ENCODE data around the gene DPYSL4.
A peak's percentile ranks its signal among the peaks of the same experiment; 100 is the strongest.
"Not testable (repeated sequence)": the region's sequence is repeated elsewhere in the genome, so short reads cannot be mapped to it uniquely, and the experiment has no call there.

DPYSL4 gene

DNA sequence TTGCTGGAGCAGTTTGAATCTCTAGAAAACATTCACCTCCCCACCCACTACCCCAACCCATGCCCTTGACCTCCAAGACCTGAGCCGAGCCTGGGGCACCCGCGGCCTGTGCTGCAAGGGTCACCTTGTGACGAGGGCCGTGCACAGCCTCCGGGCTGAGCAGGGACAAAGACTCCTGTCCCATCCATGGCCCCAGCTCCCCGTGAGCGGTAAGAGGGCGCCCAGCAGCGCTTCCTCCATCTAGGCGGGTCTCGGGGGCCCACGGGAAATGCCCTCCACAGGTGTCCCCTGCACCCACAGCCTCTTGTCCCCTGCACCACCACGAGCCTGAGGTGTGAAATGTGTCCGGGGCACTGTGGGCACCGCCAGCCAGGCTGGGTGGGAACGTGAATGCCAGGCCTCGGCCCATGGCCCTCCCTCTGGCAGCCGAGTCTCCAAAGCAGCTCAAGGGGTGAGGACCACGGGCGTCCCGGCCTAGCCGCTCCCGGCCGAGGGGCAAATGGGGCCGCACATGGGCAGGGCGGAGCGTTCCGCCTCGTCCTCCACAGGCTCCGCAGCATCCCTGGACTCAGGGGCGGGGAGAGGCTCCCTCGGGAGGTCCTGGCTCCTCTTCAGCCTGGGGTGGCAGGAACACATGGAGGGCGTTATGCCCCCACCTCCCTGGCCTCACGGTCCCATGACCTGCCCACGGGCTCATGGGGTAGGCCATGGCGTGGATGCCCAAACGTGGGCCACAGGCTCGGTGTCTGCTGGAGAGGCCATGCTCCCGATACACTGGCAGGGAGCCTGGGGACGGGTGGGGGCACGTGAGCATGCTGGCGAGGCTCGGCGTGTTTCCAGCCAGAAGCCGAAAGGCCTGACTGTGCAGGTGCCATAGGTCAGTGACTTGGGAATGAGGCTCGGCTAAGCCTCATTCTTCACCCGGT lies 21.1 kb downstream of the DPYSL4 start:
- DNase-seq (ENCODE audit: low read depth) = no peak

DNA sequence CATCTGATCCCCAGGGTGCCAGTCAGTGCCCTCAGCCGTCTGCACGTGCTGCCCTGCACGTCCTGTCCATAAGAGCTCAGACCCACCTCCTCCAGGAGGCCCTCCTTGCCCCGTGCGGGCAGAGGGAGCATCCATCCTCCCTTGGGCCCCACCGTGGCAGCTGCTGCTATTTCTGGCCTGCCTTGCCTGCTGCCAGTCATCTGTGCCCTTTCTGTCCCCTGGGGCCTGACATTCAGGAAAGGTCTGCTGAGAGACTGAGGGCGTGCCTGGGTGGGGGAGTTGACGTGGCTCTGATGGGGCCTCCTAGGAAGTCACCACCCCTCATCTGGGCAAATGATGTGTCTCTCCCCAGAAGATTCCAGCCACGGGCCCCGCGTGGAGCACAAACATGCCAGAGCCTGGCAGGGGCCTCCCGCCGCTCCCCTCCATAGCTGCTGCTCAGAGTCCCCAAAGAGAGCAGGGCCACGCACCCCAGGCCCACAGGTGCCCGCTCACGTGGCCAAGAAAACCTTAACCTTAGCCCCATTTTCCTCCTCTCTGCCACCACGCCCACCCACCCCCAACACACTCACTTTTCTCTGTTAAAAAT lies 21.8 kb downstream of the DPYSL4 start:
- DNase-seq (ENCODE audit: low read depth) = no peak

DNA sequence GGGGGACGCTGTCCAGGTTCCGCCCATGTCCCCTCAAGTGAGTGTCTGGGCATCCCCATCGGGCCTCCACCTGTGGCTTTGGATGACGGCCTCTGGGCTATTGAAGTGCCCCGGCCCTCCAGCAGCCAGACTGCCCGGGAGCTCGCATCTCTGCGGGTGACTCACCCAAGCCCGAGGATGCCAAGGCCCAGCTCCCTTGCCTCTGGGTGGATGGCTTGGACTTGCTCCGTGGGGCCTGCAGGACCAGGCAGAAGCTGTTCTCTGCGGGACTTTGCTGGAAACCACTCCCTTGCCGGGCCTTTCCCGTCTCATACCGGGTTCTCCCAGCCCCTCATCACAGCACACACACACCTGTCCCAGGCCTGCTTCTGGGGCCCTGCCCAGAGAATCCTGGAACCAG lies 22.4 kb downstream of the DPYSL4 start:
- no peak for DNase-seq (ENCODE audit: low read depth)

DNA sequence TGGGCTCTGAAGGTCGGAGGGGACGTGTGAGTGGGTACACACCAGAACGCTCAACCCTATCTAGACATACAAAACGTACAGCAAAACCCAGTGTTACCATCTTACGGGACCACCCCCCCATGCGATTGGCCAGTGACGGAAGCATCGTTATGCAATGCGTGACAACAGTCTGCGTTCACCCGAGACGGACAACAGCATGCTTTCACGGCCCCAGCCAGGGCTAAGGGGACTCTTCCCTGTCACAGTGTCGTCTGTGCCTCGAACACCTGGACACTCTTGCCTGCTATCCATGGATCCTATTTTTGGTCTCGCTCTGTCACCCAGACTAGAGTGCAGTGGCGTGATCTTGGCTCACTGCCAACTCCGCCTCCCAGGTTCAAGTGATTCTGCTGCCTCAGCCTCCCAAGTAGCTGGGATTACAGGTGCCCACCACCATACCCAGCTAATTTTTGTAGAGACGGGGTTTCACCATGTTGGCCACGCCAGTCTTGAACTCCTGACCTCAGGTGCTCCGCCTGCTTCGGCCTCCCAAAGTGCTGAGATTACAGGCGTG lies 23.3 kb downstream of the DPYSL4 start:
- DNase-seq (ENCODE audit: low read depth) = no peak

DNA sequence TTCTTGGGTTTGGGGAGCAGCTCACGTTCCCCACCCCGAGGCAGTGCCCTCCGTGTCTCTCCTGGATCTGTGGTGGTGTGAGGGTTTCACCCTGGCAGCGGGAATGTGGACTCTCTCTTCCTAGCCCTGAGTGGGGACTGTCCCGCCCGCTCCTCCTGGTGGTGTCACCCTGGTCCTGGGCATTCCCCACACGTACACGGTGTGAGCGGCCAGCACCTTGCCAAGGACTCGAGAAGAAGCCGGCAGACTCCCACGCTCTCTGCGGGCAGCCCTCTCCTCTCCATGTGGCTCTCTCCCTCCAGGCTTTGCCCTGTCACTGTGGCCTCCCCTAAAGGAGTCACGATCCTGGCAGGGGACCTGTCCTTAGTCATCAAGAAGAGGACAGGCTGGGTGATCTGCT lies 24.0 kb downstream of the DPYSL4 start:
- DNase-seq (ENCODE audit: low read depth) = no peak

DNA sequence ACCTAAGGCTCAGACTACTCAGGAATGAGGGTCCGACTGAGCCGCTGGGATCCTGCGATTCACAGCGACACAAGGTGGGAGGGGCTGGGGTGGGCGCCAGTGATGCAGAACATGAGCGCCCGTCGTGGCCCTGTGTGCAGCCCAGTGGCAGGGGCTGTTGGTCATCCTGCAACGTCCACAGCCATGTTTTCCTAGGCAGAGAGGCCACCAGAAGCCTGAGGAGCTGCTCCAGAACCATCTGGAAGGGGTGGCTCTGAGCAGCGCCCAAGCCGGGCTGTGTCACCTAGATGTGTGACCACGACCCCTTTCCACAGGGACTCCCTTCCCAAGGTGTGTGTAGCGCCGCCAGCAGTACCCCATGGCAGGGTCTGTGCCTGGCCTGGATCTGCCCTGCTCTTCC lies 24.5 kb downstream of the DPYSL4 start:
- DNase-seq (ENCODE audit: low read depth) = no peak

DNA sequence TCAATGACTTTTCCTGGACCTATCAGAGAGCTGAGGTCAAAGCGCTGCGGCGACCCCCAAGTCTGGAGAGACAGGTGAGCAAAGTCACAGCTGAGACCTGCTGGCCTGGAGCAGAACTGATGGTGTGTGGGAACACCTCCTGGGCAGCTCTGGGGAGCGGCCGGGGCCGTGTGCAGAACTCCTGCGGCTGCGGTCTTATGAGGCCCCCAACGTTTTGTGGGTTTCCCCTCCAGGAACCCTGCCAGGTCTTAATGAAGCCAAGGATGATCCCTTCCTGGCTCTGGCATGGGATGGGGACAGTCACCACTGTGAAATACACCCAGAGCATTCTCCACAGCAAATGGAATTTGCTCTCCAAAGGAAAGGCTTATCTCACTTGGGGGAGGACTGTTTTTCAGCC lies 26.1 kb downstream of the DPYSL4 start:
- DNase-seq (ENCODE audit: low read depth) = no peak

DNA sequence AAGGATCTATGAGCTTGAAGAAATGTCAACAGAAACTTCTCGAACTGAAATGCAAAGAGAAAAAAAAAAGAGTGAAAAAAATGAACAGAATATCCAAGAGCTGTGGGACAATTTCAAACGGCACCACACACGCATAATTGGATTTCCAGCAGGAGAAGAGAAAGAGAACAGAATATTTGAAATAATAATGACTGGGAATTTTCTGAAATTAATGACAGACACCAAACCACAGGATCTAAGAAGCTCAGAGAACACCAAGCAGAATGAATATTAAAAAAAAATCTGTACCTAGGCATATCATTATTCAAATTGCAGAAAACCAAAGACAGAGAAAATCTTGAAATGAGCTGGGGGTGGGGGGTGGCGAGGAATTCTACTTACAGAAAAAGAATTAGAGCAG lies 27.2 kb downstream of the DPYSL4 start:
- DNase-seq (ENCODE audit: low read depth) = no peak

DNA sequence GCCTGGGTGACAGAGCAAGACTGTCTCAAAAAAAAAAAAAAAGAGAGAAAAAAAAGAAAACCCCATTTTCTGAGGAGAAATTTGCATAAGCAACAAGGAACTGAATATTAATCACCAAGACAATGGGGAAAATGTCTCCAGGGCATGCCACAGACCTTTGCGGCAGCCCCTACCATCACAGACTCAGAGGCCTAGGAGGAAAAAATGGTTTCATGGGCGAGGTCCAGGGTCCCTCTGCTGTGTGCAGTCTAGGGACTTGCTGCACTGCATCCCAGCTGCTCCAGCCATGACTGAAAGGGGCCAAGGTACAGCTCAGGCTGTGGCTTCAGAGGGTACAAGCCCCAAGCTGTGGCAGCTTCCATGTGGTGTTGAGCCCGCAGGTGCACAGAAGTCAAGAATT lies 29.7 kb downstream of the DPYSL4 start:
- not testable (repeated sequence) for DNase-seq (ENCODE audit: low read depth)

DNA sequence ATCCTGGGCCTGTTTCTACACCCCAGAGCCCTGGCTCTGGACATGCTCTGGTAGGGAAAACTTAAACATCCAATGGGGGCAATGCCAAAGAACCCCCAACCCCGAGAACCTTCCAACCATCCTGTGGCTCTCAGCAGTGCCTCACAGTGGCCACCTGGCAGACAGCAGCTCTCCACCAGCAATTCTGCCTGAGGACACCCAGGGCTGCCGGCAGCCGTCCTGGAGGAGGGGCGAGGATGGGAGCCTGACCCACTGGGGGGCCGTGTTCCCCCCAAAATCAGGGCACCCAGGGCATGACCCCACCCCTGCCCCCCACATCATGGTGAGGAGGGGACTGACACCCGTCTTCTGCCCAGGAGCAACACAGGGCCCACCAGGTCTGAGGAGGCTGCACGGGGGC lies 32.7 kb downstream of the DPYSL4 start:
- no peak for DNase-seq (ENCODE audit: low read depth)

DNA sequence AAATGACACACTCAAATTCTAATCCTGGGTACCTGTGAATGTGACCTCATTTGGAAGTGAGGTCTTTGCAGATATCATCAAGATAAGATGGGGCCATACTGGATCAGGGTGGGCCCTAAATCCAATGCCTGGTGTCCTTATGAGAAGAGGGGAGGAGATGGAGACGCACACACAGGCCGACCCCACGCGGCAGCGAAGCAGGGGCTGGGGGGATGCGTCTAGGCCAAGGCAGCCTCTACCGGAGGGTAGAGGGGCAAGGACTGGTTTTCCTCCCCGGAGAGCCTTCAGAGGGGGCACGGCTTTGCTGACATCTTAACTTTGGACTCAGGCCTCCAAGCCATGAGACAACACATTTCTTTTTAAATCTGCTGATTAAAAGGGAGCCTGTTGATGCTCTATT lies 33.3 kb downstream of the DPYSL4 start:
- no peak for DNase-seq (ENCODE audit: low read depth)

DNA sequence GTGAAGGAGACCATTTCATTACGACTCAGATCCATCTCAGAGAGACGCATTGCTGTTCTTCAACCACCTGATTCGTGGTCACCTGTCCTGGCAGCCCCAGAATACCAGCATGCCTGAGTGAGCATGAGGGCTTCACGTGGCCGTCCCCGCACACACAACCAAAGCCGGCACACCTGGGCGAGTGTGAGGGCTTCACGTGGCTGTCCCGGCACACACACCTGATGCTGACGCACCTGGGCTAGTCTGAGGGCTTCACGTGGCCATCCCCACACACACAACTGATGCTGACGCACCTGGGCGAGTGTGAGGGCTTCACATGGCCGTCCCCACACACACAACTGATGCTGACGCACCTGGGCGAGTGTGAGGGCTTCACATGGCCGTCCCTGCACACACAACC lies 34.2 kb downstream of the DPYSL4 start:
- DNase-seq (ENCODE audit: low read depth) = not testable (repeated sequence)

DNA sequence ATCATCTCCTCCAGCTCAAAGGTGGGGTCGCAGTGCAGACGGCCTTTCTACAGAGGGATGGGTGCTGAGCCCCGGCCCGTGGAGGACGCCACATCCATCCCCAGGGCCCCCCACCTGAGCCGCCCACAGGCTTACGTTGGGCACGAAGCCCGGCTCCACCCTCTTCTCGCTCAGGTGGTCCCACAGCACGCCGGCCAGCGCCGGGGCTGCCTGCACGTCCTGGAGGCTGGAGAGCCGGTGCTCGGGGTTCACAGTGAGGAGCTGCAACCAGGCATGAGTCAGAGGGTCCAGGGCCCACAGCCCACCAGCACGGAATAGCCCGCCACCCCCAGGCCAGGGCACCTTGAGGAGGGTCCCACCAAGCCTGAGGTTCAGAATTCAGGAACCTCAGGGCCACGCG lies 36.0 kb downstream of the DPYSL4 start:
- DNase-seq (ENCODE audit: low read depth) = no peak

DNA sequence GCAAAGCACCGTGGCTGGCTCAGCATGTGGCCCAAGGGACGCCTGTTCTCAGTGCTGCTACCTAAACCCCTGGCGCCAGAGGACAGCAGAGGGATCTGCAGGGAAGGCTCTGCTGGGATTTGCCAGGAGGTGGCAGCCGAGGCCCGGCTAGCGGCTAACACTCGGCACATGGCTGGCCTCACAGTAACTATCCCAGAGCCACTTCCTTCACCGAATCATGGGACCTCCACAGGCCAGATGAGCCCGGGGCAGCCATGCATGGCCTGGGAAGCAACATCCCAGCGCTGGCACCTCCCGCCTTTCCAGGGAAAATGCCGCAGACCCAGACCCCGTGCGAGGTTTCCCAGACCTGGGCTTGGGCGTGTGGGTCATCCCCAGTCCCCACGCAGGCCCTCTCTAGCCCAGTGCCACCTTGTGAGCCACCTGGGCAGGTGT lies 36.4 kb downstream of the DPYSL4 start:
- peak; percentile 43 for DNase-seq (ENCODE audit: low read depth)

DNA sequence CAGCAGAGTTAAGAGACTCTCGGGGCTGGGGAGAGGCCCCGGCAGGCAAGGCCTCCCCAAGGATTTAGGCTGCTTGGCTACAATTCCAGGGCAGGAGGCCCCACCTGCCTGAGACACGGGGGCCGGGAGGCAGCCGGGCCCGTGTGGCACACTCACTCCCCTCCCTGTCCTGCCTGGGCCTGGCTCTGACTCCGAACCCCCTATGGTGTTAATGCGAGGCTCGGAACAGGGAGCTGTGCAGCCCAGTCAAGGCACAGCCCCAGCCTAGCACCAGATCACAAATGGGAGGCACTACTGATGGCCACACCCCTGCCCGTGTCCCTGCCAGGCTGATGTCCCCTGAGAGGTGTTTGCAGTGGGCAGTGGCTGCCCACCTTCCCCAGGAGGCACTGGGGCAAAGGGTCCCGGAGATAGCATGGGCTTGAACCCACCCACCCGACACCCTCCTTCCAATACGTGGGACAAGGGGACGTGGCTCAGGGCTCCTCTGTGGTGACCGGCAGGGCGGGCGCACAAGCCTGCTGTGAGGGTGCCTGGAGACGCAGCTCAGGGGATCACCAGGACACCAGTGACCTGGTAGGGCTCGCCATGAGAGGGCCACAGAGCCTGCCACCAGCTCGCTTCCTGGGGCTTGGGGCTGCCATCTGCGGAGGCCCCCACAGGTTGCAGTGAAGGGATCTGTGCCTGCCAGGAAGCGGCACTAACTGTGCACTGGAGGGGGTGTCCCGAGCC lies 37.0 kb downstream of the DPYSL4 start:
- no peak for DNase-seq (ENCODE audit: low read depth)

DNA sequence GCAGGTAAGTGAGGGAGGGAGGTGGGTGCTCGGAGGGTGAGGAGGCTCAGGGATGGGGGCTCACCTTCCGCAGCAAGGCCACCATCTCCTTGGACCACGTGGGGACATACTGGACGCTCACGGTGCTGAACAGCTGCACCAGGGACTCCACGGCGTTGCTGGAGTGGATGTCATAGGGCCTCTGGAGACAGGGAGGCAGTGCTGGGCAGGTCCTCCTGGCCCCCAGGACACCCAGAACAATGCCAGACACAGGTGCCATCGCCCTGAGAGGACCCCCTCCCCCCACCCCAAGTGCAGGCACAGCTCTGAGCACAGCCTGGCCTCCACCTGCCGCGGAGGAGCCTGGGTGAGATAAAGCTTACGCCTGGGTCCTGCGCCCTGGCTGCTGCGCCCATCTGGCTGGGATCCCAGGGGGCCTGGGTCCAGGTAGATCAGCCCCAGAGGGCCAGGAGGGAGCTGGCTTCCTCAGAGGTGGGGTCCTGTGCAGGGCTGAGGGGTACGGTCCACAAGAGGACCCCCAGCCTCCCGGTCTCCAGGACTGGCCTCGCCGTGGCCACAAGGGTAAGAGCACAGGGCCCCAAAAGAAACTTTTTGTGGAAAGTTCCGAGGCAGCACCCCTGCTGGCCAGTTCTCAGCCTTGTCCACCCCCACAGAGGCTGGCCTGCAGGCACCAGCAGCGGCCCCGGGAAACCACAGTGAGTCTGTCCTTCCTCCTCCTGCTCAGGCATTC lies 37.8 kb downstream of the DPYSL4 start:
- DNase-seq (ENCODE audit: low read depth) = no peak

DNA sequence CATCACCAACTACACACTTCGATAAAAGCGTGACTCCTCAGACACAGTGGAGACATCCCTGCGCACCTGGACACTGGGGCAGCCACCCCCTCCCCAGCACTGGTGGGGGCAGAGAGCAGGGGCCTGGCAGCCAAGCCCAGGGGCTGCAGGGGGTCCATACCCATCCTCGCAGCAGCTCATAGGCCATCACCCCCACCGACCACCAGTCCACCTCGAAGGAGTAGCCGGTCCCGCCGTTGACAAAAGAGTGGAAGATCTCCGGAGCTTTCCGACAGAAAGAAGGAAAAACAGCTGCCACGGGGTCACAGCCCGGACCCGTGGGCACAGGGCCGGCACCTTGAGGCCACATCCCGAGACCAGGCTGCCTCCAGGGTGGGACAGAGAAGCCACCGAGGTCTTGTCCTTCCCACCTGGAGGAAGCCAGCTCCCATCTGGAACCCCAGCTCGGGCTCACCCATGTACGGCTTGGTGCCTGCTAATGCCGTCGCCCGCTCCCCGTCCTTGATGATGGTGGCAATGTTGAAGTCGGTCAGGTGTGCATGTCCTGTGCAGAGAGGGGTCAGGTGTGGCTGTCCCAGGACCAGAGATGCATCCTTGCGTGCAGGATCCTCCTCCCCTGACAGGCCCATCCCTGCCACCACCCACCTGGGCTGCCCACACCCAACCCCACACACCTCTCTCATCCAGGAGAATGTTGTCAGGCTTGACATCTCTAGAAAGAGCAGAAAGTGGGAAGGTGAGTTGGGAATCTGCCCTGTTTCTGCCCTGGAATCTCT lies 38.5 kb downstream of the DPYSL4 start:
- no peak for DNase-seq (ENCODE audit: low read depth)

DNA sequence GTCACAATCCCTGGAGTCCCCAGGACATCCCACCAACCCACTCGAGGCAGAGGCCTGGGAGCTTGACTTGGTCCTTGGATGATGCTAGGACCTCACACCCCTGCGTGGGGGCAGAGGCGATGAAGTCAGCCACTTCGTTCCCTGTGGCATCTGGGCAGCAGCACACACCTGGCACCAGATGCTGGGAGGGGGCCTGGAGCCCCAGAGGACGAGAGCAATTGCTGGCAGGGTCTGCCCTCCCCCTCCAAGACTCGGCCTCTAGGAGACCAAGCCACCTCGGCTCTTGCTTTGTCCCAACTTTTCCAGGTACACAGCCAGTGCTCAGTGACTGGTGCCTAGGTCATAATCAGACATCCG lies 39.1 kb downstream of the DPYSL4 start:
- DNase-seq (ENCODE audit: low read depth) = no peak

DNA sequence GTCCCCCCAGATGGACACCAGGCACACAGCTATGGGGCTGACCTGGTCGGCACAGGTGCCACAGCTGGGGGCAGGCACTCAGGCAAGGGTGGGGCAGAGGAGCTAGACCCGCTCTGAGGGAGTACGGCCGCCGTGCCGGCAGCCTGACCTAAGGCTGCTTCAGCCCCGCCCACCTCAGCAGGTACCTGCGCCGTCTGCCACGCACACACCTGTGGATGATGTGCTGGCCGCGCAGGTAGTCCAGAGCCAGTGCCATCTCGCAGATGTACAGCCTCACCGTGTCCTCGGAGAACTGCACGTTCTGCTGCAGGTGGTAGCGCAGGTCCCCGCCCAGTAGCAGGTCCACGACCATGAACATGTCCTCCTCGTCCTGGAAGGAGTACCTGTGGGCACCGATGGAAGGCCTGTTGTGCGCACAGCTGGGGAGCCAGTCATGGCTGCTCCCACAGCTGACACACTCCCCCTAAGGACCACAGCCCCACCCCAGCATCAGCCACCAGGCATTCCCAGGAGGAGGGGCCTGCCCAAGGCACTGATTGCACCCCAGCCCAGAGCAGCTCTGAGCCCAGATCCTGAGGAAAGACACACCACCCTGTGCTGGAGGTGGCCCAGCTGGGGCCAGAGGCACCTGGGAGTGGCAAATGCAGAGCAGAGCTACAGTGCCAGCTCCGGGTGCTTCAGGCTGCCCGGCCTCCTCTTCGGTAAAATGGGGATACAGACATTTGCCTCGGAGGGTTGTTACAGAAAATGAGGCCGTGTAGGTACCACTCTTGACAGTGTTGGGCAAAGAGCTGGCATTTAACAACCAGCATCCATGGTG lies 40.0 kb downstream of the DPYSL4 start:
- DNase-seq (ENCODE audit: low read depth) = no peak

DNA sequence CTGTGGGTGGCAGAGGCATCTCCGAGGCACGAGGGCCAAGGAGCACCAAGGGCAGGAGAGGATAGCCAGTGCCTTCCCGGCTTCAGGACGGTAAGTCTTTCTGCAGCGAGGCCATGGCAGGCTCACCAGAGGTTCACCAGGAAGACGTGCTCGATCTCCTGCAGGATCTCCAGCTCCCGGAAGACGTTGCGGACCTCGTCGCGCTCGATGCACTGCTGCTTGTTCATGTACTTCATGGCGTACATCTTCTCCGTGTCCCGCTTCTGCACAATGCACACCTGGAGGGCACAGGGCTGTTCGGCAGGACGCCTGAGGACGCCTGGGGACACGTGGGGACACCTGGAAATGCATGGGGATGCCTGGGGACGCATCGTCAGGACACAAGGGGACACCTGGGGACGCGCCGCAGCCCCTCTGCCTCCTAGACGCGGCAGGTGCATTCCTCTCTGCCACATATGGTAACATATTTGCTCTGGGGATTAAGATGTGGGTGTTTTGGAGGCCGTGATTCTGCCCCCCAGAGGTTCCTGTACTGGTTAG lies 41.2 kb downstream of the DPYSL4 start:
- no peak for DNase-seq (ENCODE audit: low read depth)

All from non-pigmented ciliary epithelial cell (primary cell).